Measurements from ENCODE around the gene DNAJC6. TPM values are rescaled to one million over a fixed set of nuclear protein-coding genes. Genes with fewer than 3 reads are reported as not detected.
A peak's percentile ranks its signal among the peaks of the same experiment; 100 is the strongest.

Gene DNAJC6
- total RNA-seq, 1 donor from 2014 or later: 16.7 TPM

GRCh38 chr1:65265296-65265650 is 44.1 kb upstream of the DNAJC6 start:
- Mint-ChIP-seq H3K9me3 (ENCODE audit: low read depth) (no peaks in the 10 kb centered on the region), H3K36me3 (ENCODE audit: low read depth) (no peaks in the 10 kb centered on the region), H3K4me3 (ENCODE audit: unreplicated experiment) (peak overlapping the region; percentile 76), H3K4me1 (ENCODE audit: low read depth) (peaks cover 32% of the 10 kb centered on the region), H3K27me3 (ENCODE audit: low read depth) (no peaks in the 10 kb centered on the region), H3K27ac (ENCODE audit: unreplicated experiment) (peak overlapping the region; percentile 76)
- TF ChIP-seq CTCF (IDR thresholded peaks at IDR 0.05): no peak
- no peak for DNase-seq (ENCODE audit: low spot score)

GRCh38 chr1:65265651-65266351 is 43.5 kb upstream of the DNAJC6 start:
- H3K9me3 Mint-ChIP-seq (ENCODE audit: low read depth): no peaks in the 10 kb centered on the region
- H3K36me3 Mint-ChIP-seq (ENCODE audit: low read depth): no peaks in the 10 kb centered on the region
- TF ChIP-seq CTCF (IDR thresholded peaks at IDR 0.05): peak; percentile 74
- peaks cover 27% of the 10 kb centered on the region for H3K4me1 Mint-ChIP-seq (ENCODE audit: low read depth)
- H3K4me3 Mint-ChIP-seq (ENCODE audit: unreplicated experiment): peak overlapping the region; percentile 76
- H3K27ac Mint-ChIP-seq (ENCODE audit: unreplicated experiment): peak overlapping the region; percentile 76
- no peak for DNase-seq (ENCODE audit: low spot score)
- H3K27me3 Mint-ChIP-seq (ENCODE audit: low read depth): no peaks in the 10 kb centered on the region

- TF ChIP-seq CTCF (IDR thresholded peaks at IDR 0.05): no peak
- Mint-ChIP-seq H3K4me1 (ENCODE audit: low read depth) (peaks cover 22% of the 10 kb centered on the region), H3K9me3 (ENCODE audit: low read depth) (no peaks in the 10 kb centered on the region), H3K27me3 (ENCODE audit: low read depth) (no peaks in the 10 kb centered on the region), H3K36me3 (ENCODE audit: low read depth) (no peaks in the 10 kb centered on the region), H3K27ac (ENCODE audit: unreplicated experiment) (peak overlapping the region; percentile 76), H3K4me3 (ENCODE audit: unreplicated experiment) (peak overlapping the region; percentile 76)
- no peak for DNase-seq (ENCODE audit: low spot score)
These were observed 42.9 kb upstream of the DNAJC6 start for GRCh38 chr1:65266476-65266875.

GRCh38 chr1:65267271-65267670 is 42.1 kb upstream of the DNAJC6 start:
- no peaks in the 10 kb centered on the region for H3K36me3 Mint-ChIP-seq (ENCODE audit: low read depth)
- H3K27me3 Mint-ChIP-seq (ENCODE audit: low read depth): no peaks in the 10 kb centered on the region
- no peak for TF ChIP-seq CTCF (IDR thresholded peaks at IDR 0.05)
- no peaks in the 10 kb centered on the region for H3K9me3 Mint-ChIP-seq (ENCODE audit: low read depth)
- peak overlapping the region; percentile 45 for H3K27ac Mint-ChIP-seq (ENCODE audit: unreplicated experiment)
- no peak overlapping the region for H3K4me3 Mint-ChIP-seq (ENCODE audit: unreplicated experiment)
- no peak for DNase-seq (ENCODE audit: low spot score)
- H3K4me1 Mint-ChIP-seq (ENCODE audit: low read depth): peaks cover 22% of the 10 kb centered on the region

- Mint-ChIP-seq H3K4me3 (ENCODE audit: unreplicated experiment) (no peak overlapping the region), H3K27ac (ENCODE audit: unreplicated experiment) (no peak overlapping the region), H3K4me1 (ENCODE audit: low read depth) (peaks cover 22% of the 10 kb centered on the region), H3K36me3 (ENCODE audit: low read depth) (no peaks in the 10 kb centered on the region), H3K27me3 (ENCODE audit: low read depth) (no peaks in the 10 kb centered on the region), H3K9me3 (ENCODE audit: low read depth) (no peaks in the 10 kb centered on the region)
- TF ChIP-seq CTCF (IDR thresholded peaks at IDR 0.05): no peak
- no peak for DNase-seq (ENCODE audit: low spot score)
These were observed 41.7 kb upstream of the DNAJC6 start for GRCh38 chr1:65267683-65268082.
